BLaER1 treated with 17β-estradiol and CSF1 and Interleukin-3, amounts not matched to agents 10 nM and 100 nM (cell line): ENCODE results near the gene NDUFA12.

Source experiments
- H3K27ac ChIP-seq, 11 experiments: shearing (Covaris generic); formaldehyde crosslinking; 2 replicates each; pipeline ENCODE4 v1.8.1; 2022
- H3K27me3 ChIP-seq, 11 experiments: shearing (Covaris generic); formaldehyde crosslinking; 2 replicates each; pipeline ENCODE4 v1.8.1; 2022
- H3K36me3 ChIP-seq, 11 experiments: shearing (Covaris generic); formaldehyde crosslinking; 2 replicates each; pipeline ENCODE4 v1.8.1; 2022
- H3K4me1 ChIP-seq, 10 experiments: shearing (Covaris generic); formaldehyde crosslinking; 2 replicates each; pipeline ENCODE4 v1.8.1; 2022
- H3K4me2 ChIP-seq, 11 experiments: shearing (Covaris generic); formaldehyde crosslinking; 2 replicates each; pipeline ENCODE4 v1.8.1; 2022
- H3K4me3 ChIP-seq, 10 experiments: shearing (Covaris generic); formaldehyde crosslinking; 2 replicates each; pipeline ENCODE4 v1.8.1; 2022
- H3K9ac ChIP-seq, 11 experiments: shearing (Covaris generic); formaldehyde crosslinking; 2 replicates each; pipeline ENCODE4 v1.8.1; 2022
- H3K9me3 ChIP-seq, 11 experiments: shearing (Covaris generic); formaldehyde crosslinking; replicated peaks in 1 of 11; 2 replicates each; pipeline ENCODE4 v1.8.1; 2022
- H4K20me1 ChIP-seq, 11 experiments: shearing (Covaris generic); formaldehyde crosslinking; 2 replicates each; pipeline ENCODE4 v1.8.1; 2022
- Cebpa-rat ChIP-seq, 11 experiments: shearing (Covaris generic); IDR thresholded peaks; 2 replicates each; pipeline ENCODE4 v1.8.1; 2022

NDUFA12 gene

DNA sequence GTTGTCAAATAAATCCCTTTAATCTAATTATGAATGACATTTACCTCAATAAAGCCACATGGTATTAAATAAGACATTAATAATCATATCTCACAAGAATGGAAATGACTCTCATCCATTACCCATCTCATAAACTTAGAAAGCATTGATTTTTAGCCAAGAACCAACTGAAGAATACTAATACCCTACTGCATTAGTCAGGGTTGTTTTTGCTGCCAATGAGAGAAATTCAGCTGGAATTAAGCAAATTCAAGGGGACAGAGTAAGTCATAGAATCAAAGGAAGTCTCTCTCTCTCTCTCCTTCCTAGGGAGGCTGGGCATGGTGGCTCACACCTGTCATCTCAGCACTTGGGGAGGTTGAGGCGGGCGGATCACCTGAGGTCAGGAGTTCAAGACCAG, 41.6 kb downstream of the NDUFA12 start:
- no peak overlapping the region for H3K27ac ChIP-seq
- no peak overlapping the region for H3K9ac ChIP-seq
- H3K27me3 ChIP-seq, result no peaks in the 10 kb centered on the region
- H3K4me2 ChIP-seq, result no peak overlapping the region
- H3K9me3 ChIP-seq, result no peaks in the 10 kb centered on the region
- TF ChIP-seq Cebpa-rat (IDR thresholded peaks at IDR 0.05), result no peak
- no peak overlapping the region for H3K4me3 ChIP-seq
- no peaks in the 10 kb centered on the region for H4K20me1 ChIP-seq
- no peaks in the 10 kb centered on the region for H3K36me3 ChIP-seq
- H3K4me1 ChIP-seq, result peaks cover 0 to 10% (median 5%) of the 10 kb centered on the region in 10 experiments; a peak in 10 of 20 replicates

DNA sequence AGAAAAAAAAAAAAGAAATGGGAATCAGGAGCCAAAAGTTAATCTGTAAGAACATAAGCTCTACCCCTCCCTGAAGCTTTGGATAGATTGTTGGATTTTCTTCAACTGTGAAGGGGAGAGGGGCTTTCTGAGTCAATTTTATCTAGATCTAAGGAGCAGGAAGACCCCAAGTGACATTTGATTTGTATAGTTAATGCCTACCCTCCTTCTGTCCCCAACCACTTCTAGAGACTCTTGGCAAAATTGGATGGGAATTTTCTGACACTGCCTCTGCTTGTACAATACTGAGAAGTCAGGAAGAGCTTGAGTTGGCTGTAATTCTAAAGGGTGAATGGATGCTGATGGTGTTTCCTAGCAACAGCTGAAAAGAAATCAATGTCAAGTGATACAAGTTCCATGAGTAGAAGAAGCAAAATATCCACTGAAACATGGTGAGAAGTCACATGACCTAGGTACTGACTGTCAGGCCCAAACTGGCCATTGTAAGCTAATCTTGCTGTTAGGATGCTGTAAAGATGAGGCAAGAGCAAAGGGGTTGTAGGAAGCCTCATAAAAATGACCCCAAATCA, 42.2 kb downstream of the NDUFA12 start:
- Histone ChIP-seq H3K27ac (no peak overlapping the region), H3K4me3 (no peak overlapping the region), H4K20me1 (no peaks in the 10 kb centered on the region), H3K36me3 (no peaks in the 10 kb centered on the region), H3K9me3 (no peaks in the 10 kb centered on the region), H3K4me1 (peaks cover 0 to 8% (median under 1%) of the 10 kb centered on the region in 10 experiments; a peak in 4 of 20 replicates), H3K9ac (no peak overlapping the region), H3K27me3 (no peaks in the 10 kb centered on the region), H3K4me2 (no peak overlapping the region)
- no peak for TF ChIP-seq Cebpa-rat (IDR thresholded peaks at IDR 0.05)

DNA sequence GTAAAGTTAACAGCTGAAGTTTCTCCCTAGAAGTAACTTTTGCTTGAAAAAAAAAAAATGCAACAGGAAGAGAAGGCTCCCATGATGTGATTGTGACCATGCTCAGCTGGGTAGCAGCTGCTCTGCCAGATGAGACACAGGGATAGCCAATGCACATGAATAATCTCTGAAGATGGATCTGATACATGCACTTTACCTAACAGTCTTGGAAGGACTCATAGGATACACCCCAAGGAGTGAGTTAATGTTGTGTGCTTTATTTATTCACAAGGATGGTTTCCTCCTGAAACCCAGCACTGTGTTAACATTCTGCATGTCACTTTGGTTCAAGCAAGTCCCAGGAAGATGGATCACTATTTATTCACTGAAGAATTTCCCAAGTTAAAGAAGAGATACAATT, 46.5 kb downstream of the NDUFA12 start:
- no peaks in the 10 kb centered on the region for H3K27me3 ChIP-seq
- H3K4me2 ChIP-seq, result no peak overlapping the region
- no peaks in the 10 kb centered on the region for H3K9me3 ChIP-seq
- H3K36me3 ChIP-seq, result no peaks in the 10 kb centered on the region
- TF ChIP-seq Cebpa-rat (IDR thresholded peaks at IDR 0.05), result no peak
- H4K20me1 ChIP-seq, result no peaks in the 10 kb centered on the region
- no peak overlapping the region for H3K4me3 ChIP-seq
- H3K27ac ChIP-seq, result no peak overlapping the region
- peaks cover 0 to 14% (median 2%) of the 10 kb centered on the region in 10 experiments; a peak in 8 of 20 replicates for H3K4me1 ChIP-seq
- H3K9ac ChIP-seq, result no peak overlapping the region

DNA sequence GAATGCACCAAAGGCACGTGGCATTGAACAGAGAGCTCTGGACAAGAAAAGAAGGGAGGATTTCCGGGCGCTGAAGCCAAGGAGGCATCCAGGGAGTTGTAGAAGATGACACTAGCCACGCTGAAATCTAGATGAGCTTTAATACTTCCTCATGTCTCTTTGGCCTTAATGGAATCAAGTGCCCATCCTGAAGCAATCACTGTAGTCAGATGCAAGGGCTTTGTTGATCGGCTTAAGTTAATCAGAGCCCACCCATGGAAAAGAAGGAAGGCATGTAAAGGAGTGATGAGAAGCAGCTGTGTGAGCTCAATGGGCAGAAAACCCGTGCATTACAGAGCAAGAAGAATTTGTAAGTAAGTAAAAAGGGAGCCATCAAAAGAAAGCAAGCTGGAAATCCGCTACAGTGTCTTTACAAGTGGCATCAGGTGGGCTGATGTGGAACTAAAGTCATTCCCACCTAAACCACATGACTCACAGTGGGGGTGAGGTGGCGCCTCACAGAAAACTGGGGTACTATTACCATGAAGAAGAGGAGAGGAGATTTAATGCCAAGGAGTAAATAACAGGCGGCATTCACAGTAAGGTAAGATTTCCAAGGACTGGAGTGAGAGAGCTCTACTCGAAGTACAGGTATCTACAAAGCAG, 48.4 kb downstream of the NDUFA12 start:
- Histone ChIP-seq H3K9me3 (no peaks in the 10 kb centered on the region), H3K27ac (no peak overlapping the region), H3K4me3 (no peak overlapping the region), H3K27me3 (no peaks in the 10 kb centered on the region), H3K4me1 (peaks cover 0 to 22% (median 2%) of the 10 kb centered on the region in 10 experiments; a peak in 8 of 20 replicates), H4K20me1 (no peaks in the 10 kb centered on the region), H3K9ac (no peak overlapping the region), H3K36me3 (no peaks in the 10 kb centered on the region), H3K4me2 (no peak overlapping the region)
- no peak for TF ChIP-seq Cebpa-rat (IDR thresholded peaks at IDR 0.05)

DNA sequence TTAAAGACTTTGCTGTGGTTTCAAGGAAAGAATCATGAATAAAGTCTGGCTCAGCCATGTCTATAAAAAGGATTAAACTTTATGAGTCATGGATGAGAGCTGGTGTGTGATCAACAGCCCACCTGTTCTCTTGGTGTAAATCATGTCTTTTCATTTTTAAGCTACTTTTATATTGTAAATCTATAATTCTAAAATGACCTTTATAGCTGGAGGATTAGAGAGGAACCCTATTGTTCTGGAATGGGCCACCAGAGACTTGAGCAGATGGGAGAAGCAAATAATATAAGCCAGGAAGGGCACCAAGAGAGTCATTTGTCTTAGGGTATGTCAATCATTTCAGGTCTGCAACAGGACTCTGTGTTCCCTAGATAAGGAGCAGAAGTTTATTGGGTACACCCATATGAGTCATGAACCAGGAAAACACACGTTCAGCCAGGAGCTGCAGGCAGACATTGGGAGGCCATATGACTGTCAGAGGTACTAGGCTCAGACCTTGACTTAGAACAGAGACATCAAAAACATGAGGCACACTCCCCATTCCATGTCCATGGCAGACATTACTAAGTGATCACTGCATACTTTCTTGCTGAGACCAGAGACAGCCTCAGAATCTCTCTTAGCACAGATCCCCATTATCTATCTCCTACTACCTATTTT, 49.3 kb downstream of the NDUFA12 start:
- no peaks in the 10 kb centered on the region for H3K9me3 ChIP-seq
- H3K9ac ChIP-seq, result no peak overlapping the region
- peak overlapping the region in 4 of 11 experiments; percentile 2 to 26 (median 9); a peak in 6 of 22 replicates for H3K4me2 ChIP-seq
- no peak overlapping the region for H3K27ac ChIP-seq
- no peaks in the 10 kb centered on the region for H4K20me1 ChIP-seq
- H3K36me3 ChIP-seq, result no peaks in the 10 kb centered on the region
- no peak for TF ChIP-seq Cebpa-rat (IDR thresholded peaks at IDR 0.05)
- peaks cover 0 to 27% (median 4%) of the 10 kb centered on the region in 10 experiments; a peak in 14 of 20 replicates for H3K4me1 ChIP-seq
- H3K4me3 ChIP-seq, result no peak overlapping the region
- no peaks in the 10 kb centered on the region for H3K27me3 ChIP-seq

DNA sequence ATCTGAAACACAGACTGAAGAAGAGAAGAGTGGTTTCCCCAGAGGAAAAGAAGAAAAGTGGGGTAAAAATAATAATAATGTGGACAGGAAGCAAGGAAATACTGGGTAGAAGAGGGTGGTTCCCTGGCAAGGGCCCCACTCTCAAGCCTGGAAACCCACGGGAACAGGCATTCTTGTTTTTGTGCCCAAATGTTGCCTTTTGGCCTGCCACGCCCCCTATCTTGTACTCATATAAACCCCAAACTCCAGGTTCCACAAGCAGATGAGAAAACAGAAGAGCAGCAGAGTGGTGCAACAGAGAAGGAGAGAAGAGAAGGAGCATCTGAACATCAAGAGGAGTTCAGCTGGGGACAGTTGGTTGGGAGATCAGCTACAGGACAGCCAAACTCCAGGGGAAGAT, 51.2 kb downstream of the NDUFA12 start:
- Histone ChIP-seq H3K27ac (no peak overlapping the region), H3K9ac (no peak overlapping the region), H3K27me3 (no peaks in the 10 kb centered on the region), H4K20me1 (no peaks in the 10 kb centered on the region), H3K36me3 (no peaks in the 10 kb centered on the region), H3K4me1 (peaks cover 9 to 44% (median 20%) of the 10 kb centered on the region in 10 experiments), H3K4me3 (no peak overlapping the region), H3K4me2 (peak overlapping the region in 2 of 11 experiments; percentile 10 to 16; a peak in 2 of 22 replicates), H3K9me3 (no peaks in the 10 kb centered on the region)
- TF ChIP-seq Cebpa-rat (IDR thresholded peaks at IDR 0.05), result no peak

DNA sequence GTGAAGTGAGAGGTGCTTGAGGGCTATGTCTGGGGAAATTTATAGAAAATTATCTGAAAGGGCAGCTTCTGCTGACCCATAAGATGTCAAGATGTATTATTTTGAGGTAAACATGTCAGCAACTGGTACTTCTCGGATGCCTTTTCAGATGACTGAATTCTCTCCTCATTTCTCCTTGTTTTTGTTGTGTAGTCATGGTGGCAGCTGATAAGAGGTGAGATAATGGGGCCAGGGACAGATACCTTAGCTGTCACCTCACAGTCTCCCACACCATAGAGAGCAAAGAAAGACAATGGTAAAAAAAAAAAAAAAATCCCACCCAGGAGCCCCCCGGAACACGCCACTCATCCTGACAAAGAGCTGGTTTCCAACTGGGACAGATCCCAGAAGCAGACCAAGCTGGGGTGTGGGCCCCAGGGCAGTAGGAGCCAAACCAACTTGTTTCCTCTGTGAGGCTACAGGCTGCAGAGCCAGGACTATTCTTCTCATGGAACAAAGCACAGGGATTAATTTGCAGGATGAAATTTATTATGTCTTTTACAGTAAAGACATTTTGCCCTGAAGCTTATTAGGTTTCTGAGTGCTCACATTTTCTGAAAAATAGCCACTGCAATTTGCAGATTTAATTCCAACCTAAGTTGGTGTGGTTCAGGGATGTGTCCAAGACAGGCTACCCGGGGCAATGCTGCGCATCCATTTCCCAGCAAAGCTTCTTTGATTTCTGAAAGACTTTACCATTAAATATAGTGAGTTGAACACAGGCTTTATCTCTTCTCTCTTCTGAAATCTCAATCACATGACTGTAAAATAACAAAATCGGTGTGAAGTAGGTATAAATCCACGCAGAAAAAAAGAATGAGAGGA, 52.2 kb downstream of the NDUFA12 start:
- Histone ChIP-seq H3K4me2 (0 out of 22 replicates have a peak overlapping the region, but pooled peaks of 1 of the 11 experiments have one; percentile 15), H4K20me1 (no peaks in the 10 kb centered on the region), H3K9me3 (no peaks in the 10 kb centered on the region), H3K4me1 (peaks cover 9 to 53% (median 21%) of the 10 kb centered on the region in 10 experiments), H3K27ac (peak overlapping the region in 1 of 11 experiments; percentile 30; a peak in 1 of 22 replicates), H3K27me3 (no peaks in the 10 kb centered on the region), H3K36me3 (no peaks in the 10 kb centered on the region), H3K4me3 (no peak overlapping the region), H3K9ac (no peak overlapping the region)
- TF ChIP-seq Cebpa-rat (IDR thresholded peaks at IDR 0.05), result no peak

DNA sequence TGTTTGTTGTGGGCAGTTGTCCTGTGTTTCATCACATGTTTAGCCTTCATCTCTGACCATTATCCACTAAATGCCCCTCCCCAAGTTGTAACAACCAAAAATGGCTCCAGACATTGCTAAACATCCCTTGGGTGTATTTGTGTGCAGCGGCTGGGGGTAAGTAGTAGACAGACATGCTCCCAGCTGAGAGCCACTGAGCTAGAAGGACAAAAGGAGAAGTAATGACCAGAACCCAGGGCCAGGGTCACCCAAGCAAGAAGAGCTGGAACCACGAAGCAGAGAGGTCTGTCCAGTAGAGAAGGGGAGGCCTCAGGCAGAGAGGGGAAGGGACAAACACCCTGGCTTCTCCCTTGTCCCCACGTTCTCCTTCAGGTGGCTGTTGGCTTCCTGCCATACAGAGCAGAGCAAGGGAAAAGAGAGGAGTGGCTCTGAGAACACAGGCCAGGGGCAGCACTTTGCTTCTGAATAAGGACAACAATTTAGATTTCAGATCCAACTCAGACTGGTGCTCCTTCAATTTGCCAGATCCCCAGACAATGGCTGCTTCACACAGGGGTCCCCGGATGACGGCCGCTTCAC, 55.2 kb downstream of the NDUFA12 start:
- no peaks in the 10 kb centered on the region for H3K27me3 ChIP-seq
- no peak for TF ChIP-seq Cebpa-rat (IDR thresholded peaks at IDR 0.05)
- peak overlapping the region; percentile 0 to 72 (median 56); a peak in 20 of 22 replicates for H3K4me2 ChIP-seq
- H3K9ac ChIP-seq, result peak overlapping the region in 6 of 11 experiments; percentile 7 to 32 (median 24); a peak in 6 of 22 replicates
- H3K4me1 ChIP-seq, result peaks cover 27 to 71% (median 43%) of the 10 kb centered on the region in 10 experiments
- no peaks in the 10 kb centered on the region for H4K20me1 ChIP-seq
- H3K9me3 ChIP-seq, result peaks cover 0 to 14% (median 0%) of the 10 kb centered on the region in 11 experiments; a peak in 7 of 22 replicates
- no peaks in the 10 kb centered on the region for H3K36me3 ChIP-seq
- H3K27ac ChIP-seq, result peak overlapping the region in 8 of 11 experiments; percentile 41 to 66 (median 62); a peak in 15 of 22 replicates
- H3K4me3 ChIP-seq, result no peak overlapping the region
